ENCODE results near the gene BMPER.

The BMPER gene

DNA sequence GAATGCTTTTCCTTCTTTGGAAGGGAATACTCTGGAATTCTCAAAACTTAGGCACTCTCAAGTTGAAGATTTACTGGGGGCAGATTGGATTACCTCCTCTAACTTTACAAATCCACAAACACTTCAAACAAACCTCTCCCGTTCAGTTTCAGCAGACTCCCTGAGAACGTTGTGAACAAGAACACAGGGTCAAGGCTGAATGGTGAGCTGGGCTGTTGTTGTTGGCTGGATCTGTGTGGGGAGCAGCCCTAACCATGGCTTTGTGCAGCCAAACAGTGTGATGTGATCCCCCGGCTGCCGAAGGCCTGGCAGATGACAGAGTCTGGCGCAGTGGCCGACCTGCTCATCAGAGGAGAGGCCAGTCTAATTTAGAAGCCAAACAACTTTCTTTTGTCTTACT is 93.1 kb downstream of the BMPER start:
- DNase-seq = no peak
- in situ Hi-C loops (cut with MboI; ENCODE audit: low pct_unique_long_range_greater_than_20kb, low sequenced_read_pairs) = no loop called here

DNA sequence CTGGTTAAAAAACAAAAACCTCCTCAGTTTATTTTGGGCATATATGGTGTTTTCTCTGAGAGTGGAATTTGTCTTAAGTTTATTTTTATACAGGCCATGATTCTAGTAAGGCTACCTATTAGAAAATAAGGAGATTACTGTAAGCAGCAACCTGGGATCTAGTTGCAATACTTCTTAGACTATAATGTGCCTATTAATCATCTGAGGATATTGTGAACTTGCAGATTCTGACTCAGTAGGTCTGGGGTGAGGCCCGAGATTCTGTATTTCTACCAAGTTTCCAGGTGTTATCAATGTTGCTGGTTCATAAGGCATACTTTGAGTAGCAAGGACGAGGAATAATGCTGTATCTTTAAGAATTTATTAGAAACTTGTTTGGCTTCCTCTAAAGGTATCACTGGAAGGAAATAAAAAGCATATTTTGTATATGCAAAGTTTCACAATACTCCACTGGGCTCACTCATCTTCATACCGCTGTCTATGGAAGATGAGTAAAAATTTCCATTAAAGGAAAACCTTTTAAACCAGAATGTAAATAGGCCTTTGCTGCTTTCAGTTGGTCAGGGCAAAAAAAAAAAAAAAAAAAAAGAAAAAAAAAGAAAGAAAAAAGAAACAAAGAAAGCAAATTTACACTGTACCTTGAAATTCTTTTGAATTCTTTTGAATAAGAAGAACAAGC is 105.8 kb downstream of the BMPER start:
- in situ Hi-C loops (cut with MboI; ENCODE audit: low pct_unique_long_range_greater_than_20kb, low sequenced_read_pairs) = no loop called here
- no peak for DNase-seq

DNA sequence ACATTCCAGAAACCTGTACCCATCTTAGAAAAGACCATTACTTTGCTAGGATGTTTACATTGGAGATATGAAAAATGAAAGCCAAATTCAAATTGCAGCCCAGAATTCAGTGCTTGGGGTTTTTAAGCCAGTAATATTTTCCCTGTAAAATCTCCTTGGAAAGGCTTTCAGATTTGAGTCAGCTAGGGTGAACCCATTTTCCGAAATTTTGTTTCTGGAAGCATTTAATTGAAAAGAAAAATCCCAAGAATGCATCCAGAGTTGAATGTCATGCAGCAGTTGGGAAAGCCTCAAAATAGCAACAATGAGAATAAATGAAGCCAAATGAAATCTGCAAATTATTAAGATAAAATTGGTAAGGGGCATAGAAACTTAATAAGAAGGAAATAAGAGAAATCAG is 106.4 kb downstream of the BMPER start:
- DNase-seq = no peak
- in situ Hi-C loops (cut with MboI; ENCODE audit: low pct_unique_long_range_greater_than_20kb, low sequenced_read_pairs) = no loop called here

DNA sequence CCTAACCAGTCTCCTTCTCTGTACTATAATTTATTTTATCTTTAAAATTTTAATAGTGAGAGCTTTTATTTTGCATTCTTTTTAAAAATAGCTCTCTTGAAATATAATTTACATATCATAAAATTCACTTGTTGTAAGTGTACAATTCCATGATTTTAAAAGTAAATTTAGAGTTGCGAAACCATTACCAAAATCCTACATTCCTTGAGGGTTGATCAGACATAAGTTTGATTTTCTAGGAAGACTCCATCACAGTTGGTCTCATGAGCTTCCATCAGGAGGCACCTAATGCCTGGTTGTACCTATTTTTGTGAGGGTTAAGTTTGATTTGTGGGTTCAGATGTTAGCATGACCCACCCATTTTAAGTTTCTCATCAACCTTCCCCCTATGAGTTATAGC is 108.1 kb downstream of the BMPER start:
- in situ Hi-C loops (cut with MboI; ENCODE audit: low pct_unique_long_range_greater_than_20kb, low sequenced_read_pairs) = no loop called here
- DNase-seq = no peak

DNA sequence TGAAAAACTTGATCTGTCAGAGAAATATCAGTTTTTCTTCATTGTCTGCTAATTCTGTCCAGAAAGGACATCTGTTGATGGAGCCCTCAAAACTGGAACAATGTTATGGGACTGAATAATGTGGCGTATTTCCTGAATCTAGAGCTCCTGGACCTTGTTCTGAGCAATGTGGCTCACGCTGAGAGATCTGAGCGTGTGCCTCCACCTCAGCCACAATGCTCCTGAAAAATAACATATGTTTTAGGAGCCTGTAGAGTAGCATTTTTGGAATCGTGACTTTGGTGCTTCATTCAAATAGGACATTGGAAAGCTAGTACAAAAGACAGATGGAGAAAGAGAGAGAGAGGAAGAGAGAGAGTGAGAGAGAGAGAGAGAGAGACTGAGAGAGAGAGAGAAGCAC is 110.3 kb downstream of the BMPER start:
- in situ Hi-C loops (cut with MboI; ENCODE audit: low pct_unique_long_range_greater_than_20kb, low sequenced_read_pairs) = no loop called here
- no peak for DNase-seq

DNA sequence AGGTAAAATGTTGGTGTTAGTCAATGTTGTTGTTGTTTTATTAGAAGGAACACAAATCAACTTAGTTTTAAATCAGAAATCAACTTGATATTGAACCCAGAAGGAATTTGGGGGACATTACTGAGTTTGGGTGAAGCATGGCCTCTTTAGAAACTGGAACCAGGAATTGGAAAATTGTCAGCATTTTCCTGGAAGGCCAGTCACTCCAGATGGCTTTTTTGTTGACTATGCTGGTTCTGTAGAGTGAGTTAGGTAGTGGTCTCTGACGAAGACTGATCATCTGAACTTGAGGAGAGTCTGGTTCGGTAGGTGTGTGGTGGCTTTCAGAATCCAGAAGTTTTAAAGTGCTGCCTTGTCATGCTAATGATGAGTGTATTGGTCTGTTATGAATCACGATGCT is 111.5 kb downstream of the BMPER start:
- no peak for DNase-seq
- in situ Hi-C loops (cut with MboI; ENCODE audit: low pct_unique_long_range_greater_than_20kb, low sequenced_read_pairs) = no loop called here

DNA sequence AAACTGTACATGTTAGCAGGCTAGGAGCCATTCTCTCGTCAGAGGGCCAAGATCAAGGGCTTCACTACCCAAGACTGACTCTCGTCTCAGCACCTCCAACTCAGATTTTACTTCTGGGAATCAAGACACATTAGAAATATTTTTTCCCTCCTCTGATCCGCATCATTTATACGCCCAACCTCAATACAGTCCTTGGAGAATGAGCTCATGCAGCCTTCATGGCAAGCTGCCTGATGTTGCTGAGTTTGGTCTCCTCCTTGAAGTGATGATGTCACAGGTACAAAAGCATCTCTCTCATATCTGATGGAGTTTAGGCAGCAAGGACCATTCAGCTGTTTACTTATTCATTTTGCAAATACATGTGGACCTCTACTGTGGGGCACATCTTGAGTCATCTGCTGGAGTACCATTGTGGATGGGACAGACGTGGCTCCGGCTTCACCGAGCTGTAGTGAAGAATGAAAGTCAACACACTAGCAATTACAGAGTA is 114.0 kb downstream of the BMPER start:
- in situ Hi-C loops (cut with MboI; ENCODE audit: low pct_unique_long_range_greater_than_20kb, low sequenced_read_pairs) = no loop called here
- no peak for DNase-seq

DNA sequence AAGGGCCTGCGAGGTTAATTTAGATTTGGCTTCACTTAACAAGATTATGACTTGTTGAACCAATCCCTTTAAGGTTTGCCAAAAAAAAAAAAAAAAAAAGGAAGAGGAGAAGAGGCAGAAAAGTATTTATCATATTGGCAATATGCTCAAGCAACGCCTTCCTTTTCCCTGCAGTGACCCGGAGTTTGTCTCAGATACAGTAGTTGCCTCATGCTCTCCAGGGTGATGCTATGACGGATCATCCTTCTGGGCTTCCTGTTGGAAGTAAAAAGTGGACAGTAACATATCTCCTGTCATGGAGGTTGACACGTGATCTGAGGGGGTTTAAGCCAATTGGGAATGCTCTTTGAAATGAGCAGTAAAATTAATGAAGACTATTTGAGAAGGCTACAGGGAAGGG is 117.3 kb downstream of the BMPER start:
- in situ Hi-C loops (cut with MboI; ENCODE audit: low pct_unique_long_range_greater_than_20kb, low sequenced_read_pairs) = no loop called here
- DNase-seq = no peak

DNA sequence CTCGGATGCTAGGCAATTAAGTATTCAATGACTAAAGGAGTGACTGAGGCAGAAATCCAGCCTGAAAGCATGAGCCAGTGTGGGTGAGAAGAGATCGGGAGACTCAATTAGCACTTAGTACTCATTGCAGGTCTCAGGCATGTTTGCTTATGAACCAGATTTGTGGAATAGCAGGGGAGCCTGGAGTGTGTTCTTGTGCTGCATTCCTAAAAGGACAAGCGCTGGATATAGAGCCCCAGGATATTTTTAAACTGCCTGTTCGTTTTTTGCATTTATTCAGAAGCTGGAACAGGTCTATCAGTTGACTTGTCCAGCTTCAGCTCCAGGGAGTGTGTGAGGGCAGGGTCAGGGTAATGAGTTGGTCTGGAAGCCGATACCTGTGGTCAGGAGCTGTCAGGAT is 120.3 kb downstream of the BMPER start:
- DNase-seq = no peak
- in situ Hi-C loops (cut with MboI; ENCODE audit: low pct_unique_long_range_greater_than_20kb, low sequenced_read_pairs) = no loop called here

DNA sequence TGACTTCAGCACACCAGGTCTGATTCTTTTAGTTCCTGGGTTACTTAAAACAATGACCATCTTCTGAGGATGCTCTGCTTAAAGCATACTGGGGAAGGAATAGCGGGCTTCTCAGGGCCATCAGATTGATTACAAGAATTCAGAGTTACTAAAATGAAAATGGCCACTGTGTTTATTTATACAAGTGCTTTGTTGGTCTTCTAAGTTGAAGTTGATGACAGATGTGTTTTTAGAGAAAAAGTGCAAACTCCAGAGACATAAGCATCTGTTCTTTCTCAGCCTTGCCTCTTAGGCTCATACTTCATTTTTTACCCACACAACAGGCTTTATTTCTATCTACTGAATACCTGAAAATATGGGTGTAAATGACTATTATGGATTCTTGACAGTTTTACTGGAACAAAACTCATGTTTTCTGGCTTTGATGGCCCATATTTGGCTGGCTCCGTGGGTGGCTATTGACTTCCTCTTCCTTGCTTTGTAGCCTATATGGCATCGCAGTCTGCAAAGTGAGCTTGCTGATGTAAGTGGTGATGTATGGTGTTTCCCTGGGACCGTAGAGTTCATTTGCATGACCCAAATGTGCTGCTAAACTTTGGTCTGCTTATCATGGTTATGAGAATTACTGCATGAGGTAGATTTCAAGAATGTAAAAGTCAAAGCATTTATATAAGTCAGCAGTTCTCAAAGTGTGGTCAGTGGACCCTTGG is 121.3 kb downstream of the BMPER start:
- in situ Hi-C loops (cut with MboI; ENCODE audit: low pct_unique_long_range_greater_than_20kb, low sequenced_read_pairs) = no loop called here
- DNase-seq = no peak

DNA sequence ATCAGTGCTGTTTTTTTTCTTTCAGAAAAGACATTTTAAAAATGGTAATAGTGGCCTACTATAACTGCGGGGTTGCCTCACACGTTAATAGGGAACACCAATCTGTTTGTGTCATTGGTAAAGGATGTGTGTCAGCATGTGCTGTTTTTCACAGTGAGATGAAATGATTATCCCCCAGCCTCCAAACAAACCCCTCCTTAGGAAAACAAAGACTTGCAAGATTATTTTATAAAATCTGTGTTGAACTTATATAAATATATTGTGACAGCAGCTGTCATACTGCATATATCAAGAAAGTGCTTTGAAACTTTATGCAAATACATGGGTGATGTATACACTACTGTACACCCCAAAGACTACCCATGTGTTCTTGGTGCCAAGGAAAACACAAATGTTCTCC is 125.8 kb downstream of the BMPER start:
- in situ Hi-C loops (cut with MboI; ENCODE audit: low pct_unique_long_range_greater_than_20kb, low sequenced_read_pairs) = no loop called here
- DNase-seq = no peak

DNA sequence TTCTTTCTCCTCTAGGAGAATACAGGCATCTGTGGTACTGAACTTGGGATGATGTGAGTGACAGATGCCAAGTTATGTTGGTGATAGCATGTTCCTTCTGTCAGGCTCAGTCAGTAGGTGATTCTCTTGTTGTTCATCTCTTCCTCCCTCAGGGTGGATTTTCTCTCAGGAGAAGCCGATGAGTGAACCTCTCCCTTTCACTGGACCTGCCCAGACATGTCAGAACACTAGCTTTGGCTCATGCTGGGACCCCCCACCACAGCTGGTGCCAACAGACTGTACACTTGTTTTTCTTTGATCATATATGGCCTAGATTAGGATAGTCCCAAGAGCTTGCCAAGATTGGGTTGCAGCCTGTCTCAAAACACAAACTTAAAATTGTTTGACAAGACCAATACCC is 129.4 kb downstream of the BMPER start:
- in situ Hi-C loops (cut with MboI; ENCODE audit: low pct_unique_long_range_greater_than_20kb, low sequenced_read_pairs) = no loop called here
- no peak for DNase-seq

DNA sequence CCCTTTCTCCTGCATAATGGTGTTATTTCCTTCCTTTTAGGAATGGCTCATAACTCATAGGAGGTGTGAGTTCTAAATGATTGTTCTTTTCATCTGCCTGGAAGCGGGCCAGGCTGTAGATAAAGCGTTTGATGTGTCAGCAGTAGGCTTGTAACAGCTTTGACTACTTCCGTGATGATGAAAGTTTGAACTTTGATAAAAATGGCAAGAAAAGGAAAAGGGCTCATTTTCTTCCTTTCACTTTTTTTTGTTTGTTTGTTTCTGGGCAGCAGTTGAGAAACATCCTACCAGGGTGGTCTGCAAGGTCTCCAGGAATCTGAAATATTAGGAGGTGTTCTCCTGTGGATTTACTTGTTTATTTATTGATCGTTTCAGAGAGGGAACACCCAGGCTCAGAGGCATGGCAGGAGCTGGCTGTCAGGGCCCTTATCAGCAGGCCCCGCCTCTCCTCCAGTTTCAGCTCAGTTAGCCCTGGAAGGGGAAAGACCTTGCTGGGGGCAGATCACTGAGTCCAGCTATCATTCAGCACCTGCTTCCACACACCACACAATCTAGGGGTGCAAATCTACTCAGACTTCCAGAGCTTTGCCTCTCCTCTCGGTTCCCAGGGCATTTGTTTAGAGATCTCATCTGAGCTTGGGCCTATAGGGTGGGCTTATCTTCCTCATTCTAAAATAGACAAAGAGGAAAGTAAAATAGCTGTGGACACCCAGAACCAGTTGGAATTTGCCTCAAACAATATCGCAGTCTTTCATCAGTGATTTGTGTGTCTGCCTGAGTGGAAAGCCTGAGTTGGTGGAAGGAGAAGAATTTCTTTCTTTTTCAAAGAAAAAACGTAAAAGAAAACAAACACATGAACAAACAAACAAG is 130.9 kb downstream of the BMPER start:
- no peak for DNase-seq
- in situ Hi-C loops (cut with MboI; ENCODE audit: low pct_unique_long_range_greater_than_20kb, low sequenced_read_pairs) = no loop called here

DNA sequence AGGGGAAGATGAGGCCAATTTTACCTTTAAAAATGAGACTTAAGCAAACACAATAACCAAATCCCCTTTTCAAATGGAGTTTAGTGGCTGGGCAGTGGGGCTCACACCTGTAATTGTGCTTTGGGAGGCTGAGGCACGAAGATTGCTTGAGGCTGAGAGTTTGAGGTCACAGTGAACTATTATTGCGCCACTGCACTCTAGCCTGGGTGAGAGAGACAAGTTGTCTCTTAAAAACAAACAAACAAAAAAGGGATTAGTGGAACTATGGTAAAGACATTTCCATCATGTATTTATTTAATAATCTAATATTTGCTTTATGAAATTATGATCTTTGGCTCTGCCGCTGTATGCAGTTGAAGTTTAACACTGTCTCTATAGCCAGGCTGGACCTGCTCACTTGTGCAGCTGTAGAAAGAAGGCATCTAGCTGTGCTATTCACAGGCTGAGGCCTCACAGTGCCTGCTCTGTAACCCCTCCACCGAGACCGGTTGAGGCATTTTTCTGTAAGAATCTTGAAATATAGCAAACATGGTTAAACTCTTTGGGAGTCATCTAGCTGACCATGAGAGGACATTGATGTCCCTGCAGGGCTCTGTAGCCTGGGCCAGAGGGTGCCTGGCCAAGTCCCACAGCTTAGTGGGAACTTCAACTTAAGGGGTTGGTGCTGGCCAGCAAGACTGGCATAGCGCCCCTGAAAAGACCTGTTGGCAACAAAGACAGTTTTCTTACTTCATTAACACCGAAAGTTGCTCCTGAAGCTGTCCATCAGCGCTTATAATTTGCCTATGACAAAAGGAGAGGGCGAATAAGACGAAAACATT is 131.8 kb downstream of the BMPER start:
- no peak for DNase-seq
- in situ Hi-C loops (cut with MboI; ENCODE audit: low pct_unique_long_range_greater_than_20kb, low sequenced_read_pairs) = no loop called here

DNA sequence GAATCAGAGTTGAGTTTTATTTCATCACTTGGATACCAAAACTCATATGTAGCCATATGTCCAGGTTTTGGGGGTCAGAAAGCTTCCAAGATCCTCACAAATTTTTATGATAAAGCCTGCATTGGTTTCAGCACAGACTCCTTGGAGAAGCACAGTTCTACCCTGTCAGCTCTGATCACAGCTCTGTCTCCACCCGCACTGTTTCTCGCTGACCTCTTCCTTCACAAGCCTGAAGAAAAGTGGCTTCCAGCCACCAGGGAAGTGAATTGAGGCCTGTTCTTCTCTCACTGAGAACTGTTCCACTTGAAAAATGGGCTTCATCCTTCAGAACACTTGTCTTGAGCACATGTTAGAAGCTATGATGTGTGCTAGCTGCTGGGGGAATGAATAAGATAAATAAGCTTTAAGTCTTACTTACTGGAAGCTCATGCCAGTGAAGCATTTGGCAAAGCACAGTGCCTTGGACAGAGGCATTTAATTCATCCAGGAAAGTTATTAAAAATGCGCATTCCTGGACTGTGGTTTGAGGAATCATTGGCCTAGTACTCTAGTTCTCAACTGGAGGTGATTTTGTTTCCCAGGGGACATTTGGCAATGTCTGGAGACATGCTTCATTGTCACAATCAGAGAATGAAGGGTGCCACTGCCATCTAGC is 133.6 kb downstream of the BMPER start:
- in situ Hi-C loops (cut with MboI; ENCODE audit: low pct_unique_long_range_greater_than_20kb, low sequenced_read_pairs) = no loop called here
- no peak for DNase-seq

DNA sequence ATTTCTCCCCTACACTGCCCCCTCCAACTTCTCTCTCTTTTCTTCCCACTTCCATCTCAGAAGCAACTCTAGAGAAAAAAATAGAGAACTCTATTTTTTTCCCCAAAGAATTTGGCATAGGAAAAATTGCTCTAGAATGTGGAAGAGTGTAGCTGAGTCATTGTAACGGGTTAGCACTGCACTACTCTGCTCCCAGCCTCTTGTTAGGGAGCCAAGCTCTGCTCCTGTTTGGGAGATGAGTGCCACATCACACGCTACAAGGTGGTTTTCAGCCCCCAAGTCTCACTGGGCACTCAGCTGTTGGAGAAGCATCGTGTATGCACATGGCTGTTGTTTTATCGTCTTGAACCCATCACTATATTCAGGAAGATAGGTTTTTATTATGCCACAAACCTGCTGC is 136.4 kb downstream of the BMPER start:
- DNase-seq = no peak
- in situ Hi-C loops (cut with MboI; ENCODE audit: low pct_unique_long_range_greater_than_20kb, low sequenced_read_pairs) = no loop called here

DNA sequence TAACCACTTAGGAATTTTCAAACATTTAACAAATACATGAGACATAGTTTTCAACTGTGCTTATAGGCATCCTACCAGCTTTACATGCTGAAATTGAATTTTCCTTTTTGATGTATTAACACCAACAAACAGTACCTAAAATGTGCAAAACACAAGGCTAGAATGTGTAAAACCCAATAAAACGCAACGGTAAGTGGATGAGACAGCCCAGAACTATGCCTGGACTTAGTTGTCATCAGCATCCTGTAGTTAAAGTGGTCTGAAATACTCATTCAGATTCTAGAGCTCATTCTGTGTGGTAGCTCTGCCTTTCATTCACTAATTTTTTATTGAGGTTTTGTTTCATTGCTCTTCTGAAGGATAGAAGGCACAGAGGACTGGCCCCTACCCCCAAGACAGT is 137.1 kb downstream of the BMPER start:
- DNase-seq = no peak
- in situ Hi-C loops (cut with MboI; ENCODE audit: low pct_unique_long_range_greater_than_20kb, low sequenced_read_pairs) = no loop called here

DNA sequence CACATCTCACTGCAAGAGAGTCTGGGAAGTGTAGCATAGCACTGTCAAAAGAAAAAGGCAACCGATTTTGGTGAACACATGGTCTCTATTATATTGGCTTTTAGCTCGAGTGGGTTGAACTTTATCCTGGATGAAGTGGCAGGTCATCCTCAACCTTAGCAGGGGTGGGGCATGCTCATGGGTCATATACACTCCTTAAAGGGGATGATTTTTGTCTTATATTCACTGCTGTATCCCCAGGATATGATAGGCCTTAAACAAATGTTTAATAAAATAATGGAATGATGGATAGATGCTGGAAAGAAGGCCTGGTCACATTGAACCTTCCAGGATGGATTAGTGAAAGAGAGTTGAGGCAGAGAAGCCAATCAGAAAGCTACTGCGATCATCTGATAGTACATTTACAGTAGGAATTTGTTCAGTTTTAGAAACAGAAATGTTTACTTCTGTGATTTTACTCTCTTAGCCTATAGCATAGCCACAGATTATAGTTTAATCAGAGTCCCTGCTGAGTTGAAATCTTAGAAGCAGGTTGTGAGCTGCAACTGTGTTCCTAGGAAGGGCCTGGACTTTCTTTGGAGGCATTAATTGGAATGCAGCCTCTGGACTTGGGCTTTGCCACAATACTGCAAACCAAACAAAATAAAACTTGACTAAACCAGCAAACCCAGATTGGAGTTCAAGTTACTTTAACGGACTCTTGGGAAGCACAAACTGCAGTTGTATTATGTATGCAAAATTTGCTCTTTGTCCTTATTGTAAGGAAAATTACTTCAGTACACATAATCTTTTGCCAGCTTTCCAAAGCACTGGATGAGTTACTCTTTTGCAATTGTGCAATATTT is 138.3 kb downstream of the BMPER start:
- no peak for DNase-seq
- in situ Hi-C loops (cut with MboI; ENCODE audit: low pct_unique_long_range_greater_than_20kb, low sequenced_read_pairs) = no loop called here
